DMS79 treated with DMSO at 0.1 percent for 48 hours (cell line): ENCODE measurements around the gene RAE1.
"Not testable (repeated sequence)": the region's sequence is repeated elsewhere in the genome, so short reads cannot be mapped to it uniquely, and the experiment has no call there.

Experiments used
- DNase-seq: peaks from one replicate; lab custom pipeline; 2025; lab: John Stamatoyannopoulos, UW

The RAE1 gene

DNA sequence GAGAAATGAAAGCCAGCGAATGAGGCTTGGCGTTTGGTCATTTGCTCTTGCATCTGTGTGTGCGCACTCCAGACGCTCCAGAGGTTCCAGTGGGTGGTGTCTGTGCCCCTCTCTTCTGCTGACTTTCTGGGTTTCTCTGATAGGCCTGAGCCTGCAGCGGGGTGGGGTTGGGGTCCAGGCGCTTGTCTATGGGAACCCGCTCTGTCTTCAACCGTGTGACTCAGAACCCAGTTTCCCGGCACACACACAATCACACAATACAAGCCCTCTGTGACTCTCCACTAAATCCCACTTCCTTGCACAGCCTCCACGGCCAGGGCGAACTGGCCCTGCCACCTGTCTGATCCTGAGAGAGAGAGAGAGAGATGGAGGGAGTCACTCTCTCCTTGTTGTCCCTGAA is 64.7 kb downstream of the RAE1 start:
- DNase-seq, result no peak

DNA sequence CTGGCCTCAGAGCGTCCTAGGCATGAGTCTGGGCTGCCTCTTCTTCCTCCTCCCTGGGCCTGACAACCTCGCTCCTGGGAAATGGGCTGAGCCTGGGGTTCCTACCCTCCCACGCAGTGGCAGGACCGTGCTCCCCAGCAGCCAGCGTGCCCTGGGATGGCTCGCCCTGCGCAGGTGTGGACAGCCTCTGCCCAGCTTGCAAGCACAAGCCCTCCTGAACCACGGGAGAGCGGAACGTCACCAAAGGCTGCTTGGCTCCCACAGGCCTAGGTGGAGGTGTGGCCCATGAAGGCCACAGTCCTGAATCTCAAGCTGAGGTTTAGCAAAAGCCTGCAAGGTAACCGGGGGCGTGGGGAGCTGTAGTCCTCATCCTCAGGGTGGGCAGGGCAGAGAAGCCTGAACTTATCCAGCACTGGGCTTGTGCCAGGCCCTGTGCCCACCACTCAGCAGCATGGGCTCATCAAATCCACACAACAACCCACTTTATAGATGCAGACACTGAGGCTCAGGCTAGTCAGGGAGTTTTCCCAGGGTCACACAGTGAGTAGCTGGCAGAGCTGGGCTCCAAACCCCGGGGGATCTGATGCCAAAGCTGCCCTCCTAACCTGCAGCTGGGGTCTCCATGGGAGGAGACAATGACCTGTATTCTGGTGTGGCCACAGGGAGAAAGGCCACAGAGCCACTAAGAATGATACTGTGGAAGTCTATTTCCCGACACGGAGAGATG is 65.4 kb downstream of the RAE1 start:
- no peak for DNase-seq

DNA sequence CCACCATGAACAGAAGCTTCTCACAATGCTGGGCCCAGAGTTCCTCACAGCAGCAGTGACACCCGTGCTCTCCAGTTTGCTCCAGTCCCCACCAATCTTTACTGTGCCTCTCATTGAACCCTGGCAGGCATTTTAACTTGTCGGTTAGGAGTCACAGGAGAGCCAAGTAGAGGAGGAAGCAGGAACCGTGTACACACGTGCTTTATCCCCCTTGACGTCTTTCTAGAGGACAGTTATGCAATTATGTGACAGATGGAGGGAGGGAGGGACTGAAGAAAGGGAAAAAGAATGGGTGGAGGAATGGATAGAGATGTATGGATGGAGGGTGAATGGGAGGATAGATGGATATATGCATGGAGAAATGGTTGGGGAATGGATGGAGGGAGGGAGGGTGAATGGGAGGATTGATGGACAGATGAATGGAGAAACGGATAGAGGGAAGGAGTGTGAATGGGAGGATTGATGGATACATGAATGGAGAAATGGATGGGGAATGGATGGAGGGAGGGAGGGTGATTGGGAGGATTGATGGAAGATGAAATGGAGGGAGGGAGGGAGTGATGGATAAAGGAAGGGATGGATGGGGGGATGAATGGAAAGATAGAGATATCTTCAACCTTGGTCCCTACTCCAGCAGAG is 66.1 kb downstream of the RAE1 start:
- no peak for DNase-seq

DNA sequence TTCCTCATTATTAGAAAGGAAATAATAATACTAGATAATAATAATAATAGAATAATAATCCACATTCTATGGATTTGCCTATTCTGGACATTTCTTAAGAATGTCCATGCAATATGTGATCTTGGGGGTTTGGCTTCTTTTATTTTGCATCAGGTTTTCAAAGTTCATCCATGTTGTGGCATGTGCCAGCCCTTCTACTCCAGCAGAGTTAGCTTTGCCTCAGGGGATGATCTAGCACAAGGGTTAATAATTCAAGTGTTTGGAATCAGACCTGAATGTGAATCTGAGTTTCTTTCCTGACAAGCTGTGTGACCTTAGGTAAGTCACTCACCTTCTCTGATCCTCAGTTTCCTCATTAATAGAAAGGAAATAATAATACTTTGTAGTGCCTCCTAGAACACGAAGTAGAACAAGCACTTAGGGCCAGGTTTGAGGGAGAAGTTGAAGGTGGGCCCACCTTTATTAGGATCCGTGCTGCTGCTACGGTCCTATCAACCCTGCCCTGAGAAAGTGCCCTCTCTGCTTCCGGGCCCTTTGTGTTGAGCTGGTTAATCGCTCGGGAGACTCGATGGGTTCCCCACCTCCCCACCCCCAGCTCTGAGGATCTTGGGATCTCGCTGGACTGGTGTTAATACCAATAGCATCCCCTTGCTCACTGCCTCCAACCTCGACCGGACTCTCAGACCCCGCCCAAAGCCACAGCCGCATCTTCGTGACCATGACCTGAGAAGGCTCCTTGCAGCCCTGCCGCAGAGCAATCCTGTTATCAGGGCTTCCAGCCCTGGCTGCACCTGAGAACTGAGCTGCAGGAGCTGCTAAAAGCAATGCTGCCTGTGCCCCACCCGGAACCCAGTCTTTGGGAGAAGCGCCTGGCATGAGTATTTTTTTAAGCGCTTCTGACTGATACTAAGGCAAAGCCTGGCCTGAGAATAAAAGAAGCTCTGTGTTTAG is 67.0 kb downstream of the RAE1 start:
- no peak for DNase-seq

DNA sequence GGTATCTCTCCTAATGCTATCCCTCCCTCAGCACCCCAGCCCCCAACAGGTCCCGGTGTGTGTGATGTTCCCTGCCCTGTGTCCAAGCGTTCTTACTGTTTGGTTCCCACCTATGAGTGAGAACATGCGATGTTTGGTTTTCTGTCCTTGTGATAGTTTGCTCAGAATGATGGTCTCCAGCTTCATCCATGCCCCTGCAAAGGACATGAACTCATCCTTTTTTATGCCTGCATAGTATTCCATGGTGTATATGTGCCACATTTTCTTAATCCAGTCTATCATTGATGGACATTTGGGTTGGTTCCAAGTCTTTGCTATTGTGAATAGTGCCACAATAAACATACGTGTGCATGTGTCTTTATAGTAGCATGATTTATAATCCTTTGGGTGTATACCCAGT is 68.4 kb downstream of the RAE1 start:
- not testable (repeated sequence) for DNase-seq

DNA sequence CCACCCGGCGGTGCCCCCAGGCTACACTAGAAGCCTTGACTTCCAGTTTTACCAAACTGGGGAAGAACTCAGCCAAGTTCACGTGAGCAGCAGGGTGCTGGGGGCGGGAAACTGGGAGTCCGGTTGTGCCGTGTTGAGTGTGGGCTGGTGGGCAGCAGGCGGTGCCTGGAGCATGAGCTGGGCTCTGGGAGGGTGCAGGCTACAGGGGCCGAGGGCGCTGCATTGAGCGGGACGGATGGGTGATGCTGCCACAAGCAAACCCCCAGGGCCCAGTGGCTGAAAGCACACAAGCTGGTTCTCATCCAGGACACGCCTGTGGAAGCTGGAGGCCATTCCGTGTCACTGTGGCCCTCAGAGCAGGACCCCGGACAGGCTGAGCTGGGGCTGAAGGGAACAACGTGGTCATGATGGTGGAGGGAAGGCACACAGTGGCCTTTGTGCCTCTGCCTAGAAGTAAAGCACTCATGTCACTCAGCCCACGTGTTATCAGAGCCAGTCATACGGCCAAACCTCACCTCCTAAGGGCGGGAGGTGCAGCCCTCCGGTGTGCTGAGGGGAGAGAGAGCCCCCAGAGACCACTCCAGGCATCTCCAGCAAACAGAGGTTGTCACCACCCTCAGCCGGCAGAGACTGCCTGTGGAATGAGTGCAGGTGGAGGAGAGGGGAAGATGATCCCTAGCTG is 69.7 kb downstream of the RAE1 start:
- no peak for DNase-seq

DNA sequence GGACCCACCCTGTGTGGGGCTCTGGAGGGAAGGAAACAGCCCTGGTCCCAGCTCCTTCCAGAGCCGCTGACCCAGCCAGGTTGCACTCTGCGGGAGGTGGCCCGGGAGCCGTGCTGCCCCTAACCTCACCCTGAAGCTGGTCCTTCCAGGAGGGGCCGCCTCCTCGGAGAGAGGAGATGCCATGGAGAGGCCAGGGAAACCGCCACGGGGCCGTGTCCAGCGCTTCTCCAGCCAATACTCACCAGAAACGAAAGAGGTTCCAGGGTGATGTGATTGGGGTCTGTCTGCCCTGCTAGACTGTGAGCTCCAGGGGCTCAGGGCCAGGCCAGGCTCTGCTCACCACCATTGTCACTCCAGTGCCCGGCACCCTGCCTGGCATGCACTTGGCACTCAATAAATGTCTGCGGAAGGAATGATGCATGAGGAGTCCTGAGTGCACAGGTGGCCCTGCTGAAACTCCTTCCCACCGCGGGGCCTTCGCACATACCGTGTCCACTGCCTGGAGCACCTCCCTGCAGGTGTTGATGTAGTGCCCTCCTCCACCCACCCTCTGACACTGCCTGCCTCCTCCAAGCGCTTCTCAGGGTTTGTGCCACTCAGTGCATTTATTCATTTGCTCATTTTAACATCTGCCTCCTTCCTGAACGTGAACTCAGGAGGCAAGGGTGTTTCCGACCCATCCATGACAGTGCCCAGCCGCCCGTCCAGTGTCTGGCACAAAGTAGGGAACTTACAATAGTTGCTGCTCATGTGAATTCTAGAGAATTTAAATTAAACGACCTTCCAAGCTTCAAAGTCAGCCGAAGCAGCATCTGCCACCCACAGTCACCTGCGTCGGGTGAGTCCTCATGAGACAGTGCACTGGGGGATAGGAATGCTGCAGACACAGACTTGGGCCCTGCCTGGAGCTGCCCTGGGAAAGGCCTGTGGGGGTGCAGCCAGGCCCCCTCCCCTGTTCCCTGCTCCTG is 70.5 kb downstream of the RAE1 start:
- no peak for DNase-seq

DNA sequence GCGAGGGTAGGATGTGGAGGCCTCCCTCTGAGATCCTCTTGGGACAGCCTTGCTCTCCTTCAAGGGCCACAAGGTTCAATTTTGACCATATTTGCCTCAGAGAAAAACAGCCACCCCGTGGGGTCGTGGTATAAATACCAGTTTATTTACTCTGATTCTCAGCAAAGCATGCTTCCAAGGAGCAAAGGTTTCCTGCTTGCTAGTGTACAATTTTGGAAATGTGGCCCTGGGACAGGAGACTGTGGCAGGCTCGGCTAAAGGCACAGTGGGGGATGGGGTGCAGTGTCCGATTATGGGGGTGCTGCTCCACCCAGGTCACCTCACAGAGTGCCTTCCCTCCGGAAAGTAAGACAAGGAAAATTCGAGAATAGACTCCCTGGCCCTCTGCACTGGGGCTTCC is 71.2 kb downstream of the RAE1 start:
- no peak for DNase-seq

DNA sequence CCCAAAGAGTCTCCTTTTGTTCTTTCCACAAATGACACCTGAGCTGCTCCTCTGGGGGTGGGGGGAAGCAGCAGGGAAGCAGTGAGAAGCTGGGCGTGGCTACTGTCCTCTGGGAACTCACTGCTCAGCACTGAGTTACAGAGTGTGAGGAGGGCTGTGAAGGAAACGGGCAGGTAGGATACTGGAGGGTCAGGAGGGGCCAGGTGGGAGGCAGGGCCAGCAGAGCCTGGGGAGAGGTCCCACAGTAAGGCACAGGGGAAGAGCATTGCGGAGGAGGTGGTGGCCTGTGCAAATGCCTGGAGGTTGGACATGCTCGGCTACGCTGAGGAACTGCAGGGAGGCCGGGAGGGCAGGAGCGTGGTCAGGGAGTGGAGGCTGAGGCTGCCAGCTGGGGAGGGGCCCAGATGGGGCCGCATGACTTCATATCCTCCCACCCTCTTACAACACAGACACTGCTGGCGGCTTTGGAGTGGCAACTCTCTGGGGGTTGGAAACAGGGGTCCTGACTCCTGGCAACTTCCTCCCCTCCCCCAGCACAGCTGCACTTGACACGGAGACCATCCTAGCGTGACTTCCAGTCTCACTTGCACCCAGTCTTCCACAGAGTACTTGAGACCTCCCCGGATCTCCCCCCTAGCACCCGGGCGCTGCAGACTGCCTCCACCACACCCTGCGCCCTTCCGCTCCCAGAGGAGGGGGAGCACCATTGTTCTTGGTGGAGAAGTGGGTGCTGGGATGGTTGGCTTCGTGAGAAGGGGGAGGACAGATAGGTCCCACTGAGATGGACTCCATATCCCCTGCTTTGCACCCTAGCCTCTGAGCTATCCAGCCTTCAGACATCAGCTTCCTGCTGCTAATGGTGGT is 74.3 kb downstream of the RAE1 start:
- peak; percentile 46 for DNase-seq

DNA sequence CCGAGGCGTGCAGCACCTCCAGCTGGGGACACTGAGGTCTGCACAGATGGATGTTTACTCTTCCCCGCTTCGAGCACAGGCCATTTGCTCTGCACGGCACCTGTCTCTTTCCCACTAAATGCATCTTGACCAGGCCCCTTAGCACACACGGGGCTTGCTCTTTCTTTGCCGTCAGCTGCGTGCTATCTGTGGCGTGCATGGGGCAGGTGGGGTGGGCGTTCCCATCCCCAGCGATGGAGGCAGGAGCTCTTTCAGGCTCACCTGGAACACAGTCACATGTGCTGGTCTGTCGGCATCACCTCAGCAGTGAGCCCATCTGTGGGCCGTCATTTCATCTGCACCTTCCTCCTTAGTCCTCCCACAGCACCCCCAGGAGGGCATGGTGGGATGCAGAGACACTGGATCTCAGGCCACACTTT is 75.2 kb downstream of the RAE1 start:
- DNase-seq, result no peak

DNA sequence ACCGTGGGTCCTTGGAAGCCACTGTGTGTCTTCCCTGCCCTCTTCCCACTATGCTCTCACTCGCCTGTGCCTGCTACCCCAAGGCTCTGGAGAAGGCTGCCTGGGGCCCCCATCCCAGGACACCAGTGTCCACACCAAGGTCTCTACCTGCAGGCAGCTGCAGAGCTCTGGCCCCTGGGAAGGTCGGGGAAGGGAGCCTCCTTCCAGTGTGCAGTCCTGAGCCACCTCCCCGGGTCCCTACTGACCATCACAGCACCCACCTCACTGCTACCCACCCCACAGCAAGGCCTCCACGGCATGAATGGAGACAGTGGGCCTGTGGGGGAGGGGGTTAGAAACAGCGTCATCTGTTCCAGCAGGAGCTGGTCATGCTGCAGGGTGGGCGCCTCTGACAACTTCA is 75.8 kb downstream of the RAE1 start:
- DNase-seq, result no peak

DNA sequence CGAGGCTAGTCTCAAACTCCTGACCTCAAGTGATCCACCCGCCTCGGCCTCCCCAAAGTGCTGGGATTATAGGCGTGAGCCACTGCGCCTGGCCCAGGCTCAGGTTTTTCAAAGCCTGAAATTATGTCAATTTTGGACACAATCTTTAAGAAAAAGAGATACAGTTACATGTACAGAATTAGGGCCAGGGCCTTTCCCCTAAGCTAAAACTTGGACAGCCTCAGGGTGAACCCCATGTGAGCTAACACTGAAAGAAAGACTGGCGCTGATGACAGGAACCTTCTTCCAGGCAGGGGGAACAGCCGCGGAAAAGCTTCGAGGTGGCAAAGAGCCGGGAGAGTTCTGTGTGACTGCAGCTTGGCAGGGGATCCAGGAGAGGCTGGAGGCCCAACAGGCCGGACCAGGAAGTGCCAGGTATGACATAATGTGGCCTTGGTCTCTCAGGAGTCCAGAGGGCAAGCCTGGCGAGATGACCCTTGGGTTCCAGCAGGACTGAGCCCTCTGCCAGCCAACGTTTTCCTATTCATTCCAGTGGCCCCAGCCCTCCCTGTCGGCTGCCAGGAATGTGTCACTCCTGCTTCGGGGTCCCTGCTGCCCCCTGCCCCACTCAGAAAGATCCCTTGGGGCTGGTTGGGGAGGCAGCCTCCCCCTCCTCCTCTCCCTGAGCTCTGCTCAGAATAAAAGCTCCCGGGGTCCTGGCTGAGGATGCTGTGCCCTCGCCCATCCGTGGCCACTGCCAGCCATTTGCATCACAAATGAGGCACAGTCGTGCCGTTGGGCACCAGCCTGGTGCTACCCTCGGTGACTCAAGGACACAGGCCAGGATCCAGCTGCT is 77.5 kb downstream of the RAE1 start:
- no peak for DNase-seq
